ENCODE data around the gene CNTLN.
"Not testable (repeated sequence)": the region's sequence is repeated elsewhere in the genome, so short reads cannot be mapped to it uniquely, and the experiment has no call there.

Gene CNTLN

GRCh38 chr9:17280350-17281012 is 145.6 kb downstream of the CNTLN start:
- H3K9ac ChIP-seq (ENCODE audit: low read depth, low read length, poor library complexity, severe bottlenecking) = no peak overlapping the region
- TF ChIP-seq CTCF (conservative IDR thresholded peaks at IDR 0.05; ENCODE audit: low read length) (no peak), EZH2phosphoT487 (IDR thresholded peaks at IDR 0.05; ENCODE audit: borderline replicate concordance) (no peak)
- no peaks in the 10 kb centered on the region for H3F3A ChIP-seq (ENCODE audit: low read depth)
- no peaks in the 10 kb centered on the region for H3K79me2 ChIP-seq (ENCODE audit: insufficient read depth, low read length)
- H2AFZ ChIP-seq (ENCODE audit: low read length) = no peak overlapping the region
- no peaks in the 10 kb centered on the region; the same call in 1 of the 2 replicates for H3K9me3 ChIP-seq (ENCODE audit: insufficient read depth, low read depth, low read length)
- H4K20me1 ChIP-seq (ENCODE audit: insufficient read depth, low read length, poor library complexity, severe bottlenecking) = no peaks in the 10 kb centered on the region
- H3K4me3 ChIP-seq (ENCODE audit: low read length, poor library complexity, severe bottlenecking) = no peak overlapping the region
- no peaks in the 10 kb centered on the region for H3K9me2 ChIP-seq (replicated peaks; ENCODE audit: low read depth, low read length)
- no peaks in the 10 kb centered on the region; the same call in 1 of the 2 replicates for H3K36me3 ChIP-seq (ENCODE audit: insufficient read depth, low read length)
- no peaks in the 10 kb centered on the region for H3K4me1 ChIP-seq (ENCODE audit: insufficient read depth, low read length, poor library complexity, severe bottlenecking)
- no peak overlapping the region for H3K4me2 ChIP-seq (ENCODE audit: low read depth, low read length, poor library complexity, severe bottlenecking)
- no peaks in the 10 kb centered on the region for H3K27me3 ChIP-seq (ENCODE audit: insufficient read depth, low read length, poor library complexity, severe bottlenecking)

- not testable (repeated sequence) for H3K9ac ChIP-seq (ENCODE audit: low read depth, low read length, poor library complexity, severe bottlenecking); H3K27me3 ChIP-seq (ENCODE audit: insufficient read depth, low read length, poor library complexity, severe bottlenecking); H4K20me1 ChIP-seq (ENCODE audit: insufficient read depth, low read length, poor library complexity, severe bottlenecking); H3K79me2 ChIP-seq (ENCODE audit: insufficient read depth, low read length); H3K36me3 ChIP-seq (ENCODE audit: insufficient read depth, low read length); H3K9me3 ChIP-seq (ENCODE audit: insufficient read depth, low read depth, low read length); H3K9me2 ChIP-seq (replicated peaks; ENCODE audit: low read depth, low read length); H2AFZ ChIP-seq (ENCODE audit: low read length); H3K4me2 ChIP-seq (ENCODE audit: low read depth, low read length, poor library complexity, severe bottlenecking); H3F3A ChIP-seq (ENCODE audit: low read depth); H3K4me1 ChIP-seq (ENCODE audit: insufficient read depth, low read length, poor library complexity, severe bottlenecking); H3K4me3 ChIP-seq (ENCODE audit: low read length, poor library complexity, severe bottlenecking)
These were observed 155.8 kb downstream of the CNTLN start for GRCh38 chr9:17290673-17291072.

- no peaks in the 10 kb centered on the region for H4K20me1 ChIP-seq (ENCODE audit: insufficient read depth, low read length, poor library complexity, severe bottlenecking)
- no peak overlapping the region for H3K4me3 ChIP-seq (ENCODE audit: low read length, poor library complexity, severe bottlenecking)
- H3K79me2 ChIP-seq (ENCODE audit: insufficient read depth, low read length) = no peaks in the 10 kb centered on the region
- peaks cover 5% of the 10 kb centered on the region for H3K4me1 ChIP-seq (ENCODE audit: insufficient read depth, low read length, poor library complexity, severe bottlenecking)
- H2AFZ ChIP-seq (ENCODE audit: low read length) = no peak overlapping the region
- H3K9ac ChIP-seq (ENCODE audit: low read depth, low read length, poor library complexity, severe bottlenecking) = no peak overlapping the region
- no peak overlapping the region for H3K4me2 ChIP-seq (ENCODE audit: low read depth, low read length, poor library complexity, severe bottlenecking)
- no peaks in the 10 kb centered on the region for H3K9me3 ChIP-seq (ENCODE audit: insufficient read depth, low read depth, low read length)
- no peak for TF ChIP-seq EZH2phosphoT487 (IDR thresholded peaks at IDR 0.05; ENCODE audit: borderline replicate concordance)
- TF ChIP-seq CTCF (conservative IDR thresholded peaks at IDR 0.05; ENCODE audit: low read length) = no peak
- no peaks in the 10 kb centered on the region for H3K9me2 ChIP-seq (replicated peaks; ENCODE audit: low read depth, low read length)
- no peaks in the 10 kb centered on the region for H3K27me3 ChIP-seq (ENCODE audit: insufficient read depth, low read length, poor library complexity, severe bottlenecking)
- H3F3A ChIP-seq (ENCODE audit: low read depth) = no peaks in the 10 kb centered on the region
- H3K36me3 ChIP-seq (ENCODE audit: insufficient read depth, low read length) = peaks cover 7% of the 10 kb centered on the region; the same call in 1 of the 2 replicates
These were observed 156.9 kb downstream of the CNTLN start for GRCh38 chr9:17291766-17292165.

- no peaks in the 10 kb centered on the region for H3K27me3 ChIP-seq (ENCODE audit: insufficient read depth, low read length, poor library complexity, severe bottlenecking)
- no peak overlapping the region for H3K4me2 ChIP-seq (ENCODE audit: low read depth, low read length, poor library complexity, severe bottlenecking)
- no peaks in the 10 kb centered on the region for H3K9me2 ChIP-seq (replicated peaks; ENCODE audit: low read depth, low read length)
- H3F3A ChIP-seq (ENCODE audit: low read depth) = no peaks in the 10 kb centered on the region
- no peaks in the 10 kb centered on the region for H3K79me2 ChIP-seq (ENCODE audit: insufficient read depth, low read length)
- H3K9me3 ChIP-seq (ENCODE audit: insufficient read depth, low read depth, low read length) = no peaks in the 10 kb centered on the region
- H3K9ac ChIP-seq (ENCODE audit: low read depth, low read length, poor library complexity, severe bottlenecking) = no peak overlapping the region
- H2AFZ ChIP-seq (ENCODE audit: low read length) = no peak overlapping the region
- no peak overlapping the region for H3K4me3 ChIP-seq (ENCODE audit: low read length, poor library complexity, severe bottlenecking)
- no peak for TF ChIP-seq EZH2phosphoT487 (IDR thresholded peaks at IDR 0.05; ENCODE audit: borderline replicate concordance)
- no peak for TF ChIP-seq CTCF (conservative IDR thresholded peaks at IDR 0.05; ENCODE audit: low read length)
- peaks cover 5% of the 10 kb centered on the region for H3K4me1 ChIP-seq (ENCODE audit: insufficient read depth, low read length, poor library complexity, severe bottlenecking)
- peaks cover 7% of the 10 kb centered on the region; the same call in 1 of the 2 replicates for H3K36me3 ChIP-seq (ENCODE audit: insufficient read depth, low read length)
- H4K20me1 ChIP-seq (ENCODE audit: insufficient read depth, low read length, poor library complexity, severe bottlenecking) = no peaks in the 10 kb centered on the region
These were observed 158.8 kb downstream of the CNTLN start for GRCh38 chr9:17293685-17294084.
